ENCODE measurements around the gene PAFAH2.

The PAFAH2 gene

DNA sequence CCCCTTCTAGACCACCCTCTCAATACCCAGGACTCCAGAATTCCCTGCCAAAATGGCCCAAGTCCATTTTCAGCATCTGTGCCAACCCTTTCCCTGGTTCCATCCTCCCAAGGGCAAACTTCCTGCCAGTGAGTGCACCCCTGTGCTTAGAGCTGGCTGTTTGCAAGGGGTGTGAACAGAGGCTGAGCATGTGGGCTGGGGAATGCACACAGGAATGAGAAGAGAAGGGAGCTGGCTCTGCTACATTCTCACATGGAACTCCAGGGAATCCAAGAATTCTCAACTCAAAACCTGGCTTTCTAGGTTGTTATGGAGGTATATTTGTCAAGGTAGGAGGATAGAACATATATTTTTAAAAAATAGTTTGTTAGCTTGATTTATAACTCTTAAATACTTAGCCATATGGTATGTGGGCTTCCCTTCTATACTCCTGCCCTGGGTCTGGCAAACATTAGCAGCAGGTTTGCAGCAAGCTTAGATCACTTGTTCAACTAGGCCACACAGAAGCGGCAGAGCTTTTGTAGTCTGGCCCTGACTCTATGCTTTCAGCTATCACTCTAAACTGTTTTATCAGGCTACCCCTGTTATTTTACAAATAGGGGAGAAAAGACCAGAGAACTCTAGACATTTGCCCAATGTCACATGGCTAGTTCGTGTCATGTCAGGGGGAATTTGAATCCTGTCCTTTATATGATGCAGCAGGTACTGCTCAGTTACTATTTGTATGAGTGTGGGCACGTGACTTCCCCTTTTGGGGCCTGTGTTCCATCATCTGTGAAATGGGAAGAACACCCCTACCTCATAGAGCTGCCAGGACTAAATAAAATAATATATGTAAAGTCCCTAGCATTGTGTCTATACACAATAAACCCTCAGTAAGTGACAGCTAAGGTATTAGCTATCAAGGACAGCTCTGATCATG lies 83.5 kb downstream of the PAFAH2 start:
- no peak for TF ChIP-seq CTCF (IDR thresholded peaks at IDR 0.05; ENCODE audit: insufficient read depth, low read depth, low read length, missing control alignments)
- DNase-seq (ENCODE audit: low read depth), result no peak
- H3K4me3 ChIP-seq (ENCODE audit: low read depth, low read length), result no peak overlapping the region

DNA sequence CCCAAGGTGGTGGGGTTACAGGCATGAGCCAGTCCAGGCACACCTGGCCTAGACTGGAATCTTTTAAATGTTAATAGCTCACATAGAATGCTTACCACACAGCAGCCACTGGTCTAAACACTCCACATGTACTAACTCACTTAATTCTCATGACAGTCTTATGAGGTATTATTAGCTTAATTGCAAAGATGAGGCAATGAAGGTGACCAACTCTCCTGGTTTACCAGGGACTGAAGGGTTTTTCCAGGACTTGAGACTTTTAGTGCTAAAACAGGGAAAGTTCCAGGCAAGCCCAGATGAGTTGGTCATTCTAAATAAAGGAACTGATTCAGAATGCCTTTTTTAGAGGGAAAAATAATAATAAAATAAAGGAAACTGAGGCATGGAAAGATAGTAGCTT lies 84.7 kb downstream of the PAFAH2 start:
- no peak for TF ChIP-seq CTCF (IDR thresholded peaks at IDR 0.05; ENCODE audit: insufficient read depth, low read depth, low read length, missing control alignments)
- no peak overlapping the region for H3K4me3 ChIP-seq (ENCODE audit: low read depth, low read length)
- DNase-seq (ENCODE audit: low read depth), result no peak

DNA sequence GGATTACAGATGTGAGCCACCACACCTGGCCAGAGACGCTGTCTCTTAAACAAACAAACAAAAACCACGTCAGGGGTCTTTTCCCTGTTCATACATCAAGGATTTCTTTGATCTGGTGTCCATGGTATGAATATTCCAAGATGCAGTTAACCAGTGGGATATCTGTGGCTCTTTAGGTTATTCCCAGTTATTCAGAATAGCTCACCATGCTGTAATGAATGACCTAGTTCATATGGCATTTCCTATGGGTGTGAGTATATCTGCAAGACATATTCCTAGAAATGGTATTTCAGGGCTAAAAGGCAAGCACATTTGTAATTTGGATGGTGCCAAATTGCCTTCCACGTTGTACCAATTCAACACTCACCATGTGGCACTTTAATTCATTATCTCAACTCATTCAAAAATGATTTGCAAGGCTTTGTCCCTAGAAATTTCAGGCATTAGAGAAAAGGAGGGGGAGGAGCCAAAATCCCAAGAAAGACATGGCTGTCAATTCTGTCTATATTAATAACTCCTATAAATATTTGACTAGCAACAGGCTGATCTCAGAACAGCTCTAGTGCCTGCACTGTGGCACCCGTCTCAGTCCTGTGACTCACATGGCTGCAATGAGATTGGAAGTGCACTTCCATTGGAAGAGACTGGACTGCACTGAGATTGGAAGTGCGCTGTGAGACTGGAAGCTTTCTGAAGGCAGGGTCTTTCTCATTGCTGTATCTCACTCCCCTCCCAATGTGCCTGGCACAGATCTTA lies 85.6 kb downstream of the PAFAH2 start:
- H3K4me3 ChIP-seq (ENCODE audit: low read depth, low read length), result no peak overlapping the region
- DNase-seq (ENCODE audit: low read depth), result no peak
- no peak for TF ChIP-seq CTCF (IDR thresholded peaks at IDR 0.05; ENCODE audit: insufficient read depth, low read depth, low read length, missing control alignments)

- no peak for DNase-seq (ENCODE audit: low read depth)
- H3K4me3 ChIP-seq (ENCODE audit: low read depth, low read length), result no peak overlapping the region
- no peak for TF ChIP-seq CTCF (IDR thresholded peaks at IDR 0.05; ENCODE audit: insufficient read depth, low read depth, low read length, missing control alignments)
Observed at GRCh38 chr1:25911162-25911561, 86.7 kb downstream of the PAFAH2 start.

Data from GM12865 (cell line).